NCI-H446 treated with DMSO at 0.1 percent for 48 hours (cell line): Measurements from ENCODE around the gene SYT7.

Experiments used
- DNase-seq: peaks from one replicate; lab custom pipeline; 2025; lab: John Stamatoyannopoulos, UW

The SYT7 gene

GRCh38 chr11:61609000-61609979 lies 28.4 kb upstream of the SYT7 start:
- DNase-seq = no peak

- DNase-seq = no peak
These were observed 27.2 kb upstream of the SYT7 start for GRCh38 chr11:61607920-61608599.

- no peak for DNase-seq
These were observed 26.6 kb upstream of the SYT7 start for GRCh38 chr11:61607426-61607825.

- DNase-seq = no peak
These were observed 22.8 kb upstream of the SYT7 start for GRCh38 chr11:61603667-61604066.

GRCh38 chr11:61602775-61603569 lies 22.1 kb upstream of the SYT7 start:
- DNase-seq = peak; percentile 75

GRCh38 chr11:61601512-61601911 lies 20.6 kb upstream of the SYT7 start:
- no peak for DNase-seq

- DNase-seq = no peak
These were observed 19.3 kb upstream of the SYT7 start for GRCh38 chr11:61599968-61600710.

- no peak for DNase-seq
These were observed 18.3 kb upstream of the SYT7 start for GRCh38 chr11:61598886-61599868.

GRCh38 chr11:61598374-61598773 lies 17.5 kb upstream of the SYT7 start:
- DNase-seq = no peak

GRCh38 chr11:61596990-61597389 lies 16.1 kb upstream of the SYT7 start:
- no peak for DNase-seq

- DNase-seq = no peak
These were observed 15.7 kb upstream of the SYT7 start for GRCh38 chr11:61596542-61596941.

GRCh38 chr11:61594907-61595257 lies 14.0 kb upstream of the SYT7 start:
- no peak for DNase-seq

- no peak for DNase-seq
These were observed 12.3 kb upstream of the SYT7 start for GRCh38 chr11:61593151-61593550.

GRCh38 chr11:61592176-61592575 lies 11.3 kb upstream of the SYT7 start:
- no peak for DNase-seq

- DNase-seq = no peak
These were observed 9.1 kb upstream of the SYT7 start for GRCh38 chr11:61589961-61590360.

GRCh38 chr11:61588728-61589191 lies 7.9 kb upstream of the SYT7 start:
- DNase-seq = no peak

GRCh38 chr11:61587951-61588727 lies 7.3 kb upstream of the SYT7 start:
- DNase-seq = no peak

GRCh38 chr11:61587541-61587941 lies 6.7 kb upstream of the SYT7 start:
- DNase-seq = no peak

GRCh38 chr11:61586792-61587430 lies 6.0 kb upstream of the SYT7 start:
- DNase-seq = no peak
